Dendritic cell treated with granulocyte-macrophage colony-stimulating factor and Interleukin-4, amounts not matched to agents 40 ng/mL and 50 ng/mL, for 4 days (primary cell): ENCODE measurements around the gene CFAP300.

Experiments used
- H3K27ac Mint-ChIP-seq: one replicate; pipeline ENCODE4 v1.8.0; 2022; ENCODE audit warnings: mild to moderate bottlenecking, mixed read lengths
- H3K27me3 Mint-ChIP-seq: one replicate; pipeline ENCODE4 v1.8.0; 2022; ENCODE audit warnings: mild to moderate bottlenecking, mixed read lengths
- H3K36me3 Mint-ChIP-seq: one replicate; pipeline ENCODE4 v1.8.0; 2022; ENCODE audit warnings: low read depth, mixed read lengths
- H3K4me1 Mint-ChIP-seq: one replicate; pipeline ENCODE4 v1.8.0; 2022; ENCODE audit warnings: low read depth, mixed read lengths
- H3K4me3 Mint-ChIP-seq: one replicate; pipeline ENCODE4 v1.8.0; 2022; ENCODE audit warnings: mild to moderate bottlenecking, moderate library complexity, mixed read lengths
- H3K9me3 Mint-ChIP-seq: one replicate; pipeline ENCODE4 v1.8.0; 2022; ENCODE audit warnings: mixed read lengths
- intact Hi-C: fragments of 100-400 bp; cut with micrococcal nuclease; formaldehyde crosslinking; loops from one replicate; pipeline ENCODE4 v1.15.0; 2022

The CFAP300 gene

GRCh38 chr11:102121329-102121728 is 74.1 kb downstream of the CFAP300 start:
- no peaks in the 10 kb centered on the region for H3K36me3 Mint-ChIP-seq
- H3K27ac Mint-ChIP-seq = no peak overlapping the region
- no peak overlapping the region for H3K4me3 Mint-ChIP-seq
- H3K4me1 Mint-ChIP-seq = no peaks in the 10 kb centered on the region
- peaks cover 4% of the 10 kb centered on the region for H3K9me3 Mint-ChIP-seq
- intact Hi-C loops = no loop called here
- peaks cover 67% of the 10 kb centered on the region for H3K27me3 Mint-ChIP-seq
